ENCODE data around the gene PTCH1.

GRCh38 chr9:95508968-95509850, 7.6 kb downstream of the PTCH1 start:
- TF ChIP-seq CTCF (conservative IDR thresholded peaks at IDR 0.05 in 1 of 2, IDR thresholded peaks at IDR 0.05 in 1 of 2; ENCODE audit: low read depth in 1 of 2, low read length in 2 of 2), result no peak
- TF ChIP-seq EZH2 (IDR thresholded peaks at IDR 0.05; ENCODE audit: low read length, missing control alignments), result no peak

All from fibroblast of lung (primary cell).